ENCODE data around the gene NSD1.
"Not testable (repeated sequence)": the region's sequence is repeated elsewhere in the genome, so short reads cannot be mapped to it uniquely, and the experiment has no call there.

NSD1 gene

DNA sequence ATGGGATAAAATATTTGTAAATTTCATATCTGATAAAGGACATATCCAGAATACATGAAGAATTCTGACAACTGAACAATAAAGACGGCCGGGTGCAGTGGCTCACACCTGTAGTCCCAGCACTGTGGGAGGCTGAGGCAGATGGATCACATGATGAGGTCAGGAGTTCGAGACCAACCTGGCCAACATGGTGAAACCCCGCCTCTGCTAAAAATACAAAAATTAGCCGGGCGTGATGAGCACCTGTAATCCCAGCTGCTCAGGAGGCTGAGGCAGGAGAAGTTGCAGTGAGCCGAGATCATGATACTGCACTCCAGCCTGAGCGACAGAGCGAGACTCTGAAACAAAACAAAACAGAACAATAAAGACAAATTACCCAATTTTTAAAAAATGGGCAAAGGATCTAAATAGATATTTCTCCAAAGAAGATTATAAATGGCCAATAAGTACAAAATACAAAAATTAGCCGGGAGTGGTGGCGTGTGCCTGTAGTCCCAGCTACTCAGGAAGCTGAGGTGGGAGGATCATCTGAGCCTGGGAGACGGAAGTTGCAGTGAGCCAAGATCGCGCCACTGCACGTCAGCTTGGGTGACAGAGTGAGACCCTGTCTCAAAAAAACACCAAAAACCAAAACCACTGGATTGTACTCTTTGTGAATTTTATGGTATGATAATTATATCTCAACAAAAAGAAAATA lies 9.6 kb upstream of the NSD1 start:
- in situ Hi-C loops (cut with HindIII; ENCODE audit: low sequenced_read_pairs), result no loop called here

GRCh38 chr5:177124486-177124991 lies 9.0 kb upstream of the NSD1 start:
- in situ Hi-C loops (cut with HindIII; ENCODE audit: low sequenced_read_pairs), result no loop called here

GRCh38 chr5:177126771-177127170 lies 6.8 kb upstream of the NSD1 start:
- in situ Hi-C loops (cut with HindIII; ENCODE audit: low sequenced_read_pairs), result no loop called here

- in situ Hi-C loops (cut with HindIII; ENCODE audit: low sequenced_read_pairs), result no loop called here
Observed at GRCh38 chr5:177128551-177128981, 5.0 kb upstream of the NSD1 start.

DNA sequence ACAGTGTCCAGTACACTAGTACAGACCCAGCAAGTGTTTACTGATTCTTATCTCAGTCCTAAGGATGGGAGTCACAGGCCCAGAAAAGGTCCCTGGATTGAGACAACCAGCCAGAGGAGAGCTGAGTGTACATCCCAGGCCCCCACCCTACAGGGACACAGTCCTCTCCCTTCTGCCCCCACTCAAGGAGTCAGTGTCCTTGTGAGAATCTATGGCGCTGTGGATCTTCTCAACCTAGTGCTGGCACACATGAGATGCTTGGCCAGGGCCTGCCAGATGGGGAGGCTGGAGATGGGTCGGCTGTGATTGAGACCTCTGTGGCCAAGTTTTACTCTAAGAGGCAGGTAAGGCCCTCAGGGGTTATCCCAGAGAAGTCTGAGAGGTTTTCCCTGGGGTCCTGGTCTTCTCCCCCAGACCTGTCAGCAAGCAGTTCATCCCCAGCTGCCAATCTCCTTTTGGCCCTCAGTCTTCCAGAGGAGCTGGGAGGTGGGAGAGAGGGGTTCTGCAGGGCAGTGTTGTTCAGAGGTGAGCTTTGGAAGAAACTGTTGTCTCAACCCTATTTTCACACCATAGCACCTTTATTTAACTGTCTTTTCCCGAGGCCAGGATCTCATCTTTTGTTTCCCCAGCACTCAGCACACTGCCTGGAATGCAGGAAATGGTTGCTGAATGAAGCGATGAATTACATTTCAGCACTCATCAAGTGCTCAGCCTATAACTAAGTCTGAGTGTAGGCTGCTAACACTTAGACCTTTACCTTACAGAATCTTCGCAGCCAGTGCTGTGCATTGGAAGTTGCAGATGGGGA lies 3.2 kb upstream of the NSD1 start:
- in situ Hi-C loops (cut with HindIII; ENCODE audit: low sequenced_read_pairs), result no loop called here

DNA sequence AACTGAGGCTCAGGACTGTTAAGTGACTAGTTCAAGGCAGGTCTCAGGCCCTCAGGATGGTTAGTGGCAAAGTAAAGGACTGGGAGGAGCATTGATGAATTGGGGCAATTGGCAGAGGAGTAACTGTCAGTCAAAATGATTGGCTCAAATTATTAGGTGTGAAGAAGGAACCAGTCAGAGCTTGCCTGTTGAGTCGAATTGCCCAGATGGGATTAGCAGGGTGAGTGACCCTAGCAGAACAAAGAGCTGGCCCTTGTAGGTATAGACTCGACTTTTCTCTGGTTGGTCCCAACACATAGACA lies 2.6 kb upstream of the NSD1 start:
- in situ Hi-C loops (cut with HindIII; ENCODE audit: low sequenced_read_pairs), result no loop called here

- in situ Hi-C loops (cut with HindIII; ENCODE audit: low sequenced_read_pairs), result no loop called here
Observed at GRCh38 chr5:177131352-177132135, 2.0 kb upstream of the NSD1 start.

GRCh38 chr5:177132136-177133095 lies 1.2 kb upstream of the NSD1 start:
- in situ Hi-C loops (cut with HindIII; ENCODE audit: low sequenced_read_pairs), result no loop called here

GRCh38 chr5:177133853-177134696 lies 502 bp downstream of the NSD1 start:
- in situ Hi-C loops (cut with HindIII; ENCODE audit: low sequenced_read_pairs), result no loop called here

DNA sequence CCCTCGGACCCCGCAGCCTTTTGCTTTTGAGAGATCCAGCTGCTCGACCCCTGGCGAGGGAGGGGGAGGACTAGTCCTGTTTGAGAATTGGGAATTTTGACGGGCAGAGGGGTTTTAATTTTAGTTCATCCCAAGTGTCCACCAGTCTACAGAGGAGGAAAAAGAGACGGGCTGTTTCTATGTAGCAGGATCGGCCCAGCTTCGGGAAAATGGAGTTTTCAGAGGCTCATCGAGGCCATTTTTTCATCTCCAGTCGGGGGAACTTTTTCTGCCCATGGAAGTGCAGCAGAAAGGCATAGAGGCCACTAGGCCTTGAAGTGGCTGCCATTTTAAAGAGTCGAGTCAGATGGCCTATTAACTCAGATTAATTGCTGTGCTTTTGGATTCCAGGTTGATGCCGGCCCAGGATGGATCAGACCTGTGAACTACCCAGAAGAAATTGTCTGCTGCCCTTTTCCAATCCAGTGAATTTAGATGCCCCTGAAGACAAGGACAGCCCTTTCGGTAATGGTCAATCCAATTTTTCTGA lies 1.2 kb downstream of the NSD1 start:
- in situ Hi-C loops (cut with HindIII; ENCODE audit: low sequenced_read_pairs), result no loop called here

DNA sequence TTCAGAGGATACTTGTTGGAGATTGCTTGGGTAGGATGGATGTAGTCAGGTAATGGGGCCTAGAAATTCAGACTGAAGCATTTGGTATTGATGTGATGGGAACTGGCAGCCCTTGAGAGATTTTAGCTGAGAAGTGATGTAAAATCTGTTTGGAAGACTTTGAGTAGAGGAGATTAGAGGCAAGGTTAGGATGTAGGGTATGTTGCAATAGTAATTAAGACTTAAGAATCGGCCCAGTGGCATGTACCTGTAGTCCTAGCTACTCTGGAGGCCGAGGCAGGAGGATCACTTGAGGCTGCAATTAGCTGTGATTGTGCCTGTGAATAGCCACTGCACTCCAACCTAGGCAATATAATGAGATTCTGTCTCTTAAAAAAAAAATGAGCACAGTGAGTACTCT lies 6.7 kb downstream of the NSD1 start:
- in situ Hi-C loops (cut with HindIII; ENCODE audit: low sequenced_read_pairs), result no loop called here

DNA sequence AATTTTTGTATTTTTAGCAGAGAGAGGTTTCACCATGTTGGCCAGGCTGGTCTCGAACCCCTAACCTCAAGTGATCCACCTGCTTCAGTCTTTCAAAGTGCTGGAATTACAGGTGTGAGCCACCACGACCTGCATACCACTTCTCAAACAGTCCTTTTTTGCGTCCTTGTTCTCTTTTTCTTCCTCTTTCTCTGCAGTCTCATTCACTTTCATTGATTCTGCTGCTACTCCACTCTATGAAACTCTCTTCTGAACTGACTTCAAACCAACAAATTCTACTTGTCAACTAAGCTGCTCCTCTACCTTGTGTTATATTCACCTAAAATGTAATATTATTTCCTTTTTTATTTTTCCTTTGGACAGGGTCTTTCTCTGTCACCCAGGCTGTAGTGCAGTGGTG lies 7.9 kb downstream of the NSD1 start:
- in situ Hi-C loops (cut with HindIII; ENCODE audit: low sequenced_read_pairs), result no loop called here

DNA sequence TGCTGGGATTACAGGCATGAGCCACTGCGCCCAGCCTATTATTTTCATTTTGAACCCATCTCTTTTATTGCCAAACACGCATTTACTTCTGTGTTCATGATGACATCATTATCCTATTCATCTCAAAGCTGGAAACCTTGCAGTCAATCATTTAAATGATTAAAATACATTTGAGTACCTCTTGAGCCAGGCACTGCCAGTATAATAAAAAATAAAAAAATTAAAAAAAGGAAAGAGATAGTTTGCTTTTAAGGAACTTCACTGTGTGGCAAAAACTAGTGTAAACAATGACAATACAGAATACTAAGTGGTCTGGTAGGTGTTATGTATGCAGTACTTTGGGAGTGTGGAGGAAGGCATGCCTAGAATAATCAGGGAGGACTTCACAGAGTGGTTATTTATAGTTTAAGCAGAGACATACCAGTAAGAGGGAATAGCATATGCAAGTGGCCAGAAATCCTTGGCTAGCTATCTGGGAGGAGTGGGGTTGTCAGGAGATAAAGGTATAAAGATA lies 8.6 kb downstream of the NSD1 start:
- in situ Hi-C loops (cut with HindIII; ENCODE audit: low sequenced_read_pairs), result no loop called here

DNA sequence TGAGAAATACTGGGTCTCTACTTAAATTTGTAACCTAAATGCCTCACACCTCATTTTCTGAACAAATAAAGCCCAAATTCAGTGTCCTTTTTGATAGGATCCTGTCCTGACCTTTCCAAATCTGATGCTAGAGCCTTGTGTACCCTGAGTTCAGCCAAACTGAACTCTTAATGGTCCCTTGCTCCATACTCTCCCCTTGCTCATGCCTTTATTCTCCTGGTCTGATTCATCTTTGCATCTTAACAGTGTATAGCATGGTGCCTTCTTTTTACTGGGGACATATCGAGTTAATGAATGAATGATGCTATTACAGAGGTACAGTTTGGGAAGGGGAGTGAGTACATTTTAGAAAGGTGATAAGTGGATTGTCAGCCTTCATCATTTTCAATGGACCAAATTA lies 9.2 kb downstream of the NSD1 start:
- in situ Hi-C loops (cut with HindIII; ENCODE audit: low sequenced_read_pairs), result no loop called here

DNA sequence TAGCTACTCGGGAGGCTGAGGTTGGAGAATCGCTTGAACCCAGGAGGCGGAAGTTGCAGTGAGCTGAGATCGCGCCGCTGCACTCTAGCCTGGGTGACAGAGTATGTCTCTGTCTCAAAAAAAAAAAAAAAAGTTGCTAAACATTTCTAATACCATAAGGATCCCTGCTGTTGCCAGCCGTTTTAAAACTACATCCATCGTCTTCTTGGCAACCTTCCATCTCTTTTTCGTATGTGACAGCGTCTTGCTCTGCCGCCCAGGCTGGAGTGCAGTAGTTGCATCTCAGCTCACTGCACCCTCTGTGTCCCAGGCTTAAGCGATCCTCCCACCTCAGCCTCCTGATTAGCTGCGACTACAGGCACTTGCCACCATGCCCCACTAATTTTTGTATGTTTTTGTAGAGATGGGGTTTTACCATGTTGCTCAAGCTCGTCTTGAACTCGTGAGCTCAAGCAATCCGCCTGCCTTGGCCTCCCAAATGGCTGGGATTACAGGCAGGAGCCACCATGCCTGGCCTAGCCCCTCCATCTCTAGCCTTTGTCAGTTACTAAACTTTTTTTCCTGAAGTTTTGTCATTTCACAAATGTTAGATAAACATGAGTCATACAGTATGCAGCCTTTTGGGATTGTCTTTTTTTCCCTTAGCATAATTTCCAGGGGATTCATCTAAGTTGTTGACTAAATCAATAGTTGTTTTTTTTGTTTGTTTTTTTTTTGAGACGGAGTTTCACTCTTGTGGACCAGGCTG lies 13.5 kb downstream of the NSD1 start:
- in situ Hi-C loops (cut with HindIII; ENCODE audit: low sequenced_read_pairs), result no loop called here

- in situ Hi-C loops (cut with HindIII; ENCODE audit: low sequenced_read_pairs), result not testable (repeated sequence)
Observed at GRCh38 chr5:177150061-177150460, 16.5 kb downstream of the NSD1 start.

DNA sequence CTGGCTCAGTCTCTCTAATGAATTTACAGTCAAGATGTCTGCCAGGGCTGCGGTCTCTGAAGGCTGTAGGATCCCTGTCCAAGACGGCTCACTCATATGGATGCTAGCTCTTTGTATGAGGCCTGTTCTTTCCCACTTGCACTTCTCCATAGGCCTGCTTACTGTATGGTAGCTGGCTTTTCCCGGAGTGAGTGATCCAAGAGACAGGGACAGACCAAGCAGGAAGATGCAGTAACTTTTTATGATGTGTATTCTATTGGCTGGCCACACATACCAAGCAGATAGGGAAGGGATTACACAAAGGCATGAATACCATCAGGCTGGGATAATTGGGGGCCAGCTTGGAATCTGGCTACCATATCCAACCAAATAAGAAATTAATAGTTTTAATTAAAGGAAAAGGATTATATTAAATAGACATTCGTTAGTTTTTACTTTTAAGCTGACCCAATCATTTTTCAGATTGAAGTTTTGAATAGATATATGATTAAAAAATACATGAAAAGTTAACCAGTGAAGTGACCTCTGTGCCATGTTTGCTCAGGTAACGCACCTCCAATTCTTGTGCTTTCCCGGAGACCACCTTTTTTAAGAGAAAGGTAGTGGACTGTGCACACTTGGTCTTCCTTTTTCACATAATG lies 20.6 kb downstream of the NSD1 start:
- in situ Hi-C loops (cut with HindIII; ENCODE audit: low sequenced_read_pairs), result no loop called here

GRCh38 chr5:177162379-177162778 lies 28.8 kb downstream of the NSD1 start:
- in situ Hi-C loops (cut with HindIII; ENCODE audit: low sequenced_read_pairs), result no loop called here
